Measurements from ENCODE around the gene ILF3.

- TF ChIP-seq CTCF (IDR thresholded peaks at IDR 0.05) (no peak), POLR2A (IDR thresholded peaks at IDR 0.05) (no peak)
Measured at GRCh38 chr19:10681658-10682057, 27.5 kb downstream of the ILF3 start.
